NCI-H82 treated with DMSO at 0.1 percent for 48 hours (cell line): ENCODE data around the gene PHC2.

Experiments used
- DNase-seq: peaks from one replicate; lab custom pipeline; 2025; ENCODE audit not compliant: unreplicated experiment; lab: John Stamatoyannopoulos, UW

The PHC2 gene

GRCh38 chr1:33336580-33336979, 94.3 kb downstream of the PHC2 start:
- DNase-seq: peak; percentile 88

GRCh38 chr1:33335020-33335419, 95.9 kb downstream of the PHC2 start:
- no peak for DNase-seq

- DNase-seq: no peak
Measured at GRCh38 chr1:33334081-33334552, 96.8 kb downstream of the PHC2 start.

- no peak for DNase-seq
Measured at GRCh38 chr1:33332881-33333280, 98.0 kb downstream of the PHC2 start.

GRCh38 chr1:33332357-33332789, 98.5 kb downstream of the PHC2 start:
- no peak for DNase-seq

- no peak for DNase-seq
Measured at GRCh38 chr1:33331444-33332356, 99.2 kb downstream of the PHC2 start.

GRCh38 chr1:33330906-33331305, 100.0 kb downstream of the PHC2 start:
- no peak for DNase-seq

GRCh38 chr1:33330361-33330890, 100.5 kb downstream of the PHC2 start:
- DNase-seq: no peak

- DNase-seq: no peak
Measured at GRCh38 chr1:33329600-33330305, 101.1 kb downstream of the PHC2 start.

- DNase-seq: no peak
Measured at GRCh38 chr1:33328817-33329216, 102.1 kb downstream of the PHC2 start.

- no peak for DNase-seq
Measured at GRCh38 chr1:33327587-33328325, 103.1 kb downstream of the PHC2 start.

- DNase-seq: no peak
Measured at GRCh38 chr1:33326785-33327184, 104.1 kb downstream of the PHC2 start.

- DNase-seq: no peak
Measured at GRCh38 chr1:33324677-33325575, 106.0 kb downstream of the PHC2 start.

GRCh38 chr1:33323663-33324477, 107.0 kb downstream of the PHC2 start:
- DNase-seq: no peak

- DNase-seq: no peak
Measured at GRCh38 chr1:33322870-33323585, 107.9 kb downstream of the PHC2 start.

- DNase-seq: no peak
Measured at GRCh38 chr1:33322109-33322508, 108.8 kb downstream of the PHC2 start.

- DNase-seq: no peak
Measured at GRCh38 chr1:33321178-33321577, 109.7 kb downstream of the PHC2 start.

- DNase-seq: no peak
Measured at GRCh38 chr1:33320619-33321165, 110.2 kb downstream of the PHC2 start, which contains the start of gene A3GALT2. A3GALT2 (minus strand) TSS chr1:33321098; CDS start chr1:33321098, 0 bp downstream.
